OCI-LY3 (cell line): ENCODE measurements around the gene NLRC3.

Experiments
- H2AFZ ChIP-seq: fragments of 200-600, 300-600 bp; shearing (Covaris generic); 2 replicates; pipeline ENCODE4 v1.6.0; 2014; ENCODE audit warnings: antibody characterized with exemption, low read depth, low read length
- H3K27ac ChIP-seq: fragments of 200-600, 300-600 bp; sonication (generic); 2 replicates; pipeline ENCODE4 v1.5.1; 2014; ENCODE audit warnings: mild to moderate bottlenecking, low read length, moderate library complexity, mixed read lengths
- H3K27me3 ChIP-seq: fragments of 200-600, 300-600 bp; sonication (generic); 2 replicates; pipeline ENCODE4 v1.6.1; 2014; ENCODE audit warnings: low read depth, low read length, mixed read lengths
- H3K36me3 ChIP-seq: fragments of 200-600, 300-600 bp; sonication (generic); replicated peaks from 2 replicates; pipeline ENCODE3; 2014; ENCODE audit warnings: low read depth, low read length, mixed read lengths
- H3K4me1 ChIP-seq: fragments of 300-600, 200-600 bp; sonication (generic); 2 replicates; pipeline ENCODE4 v1.6.1; 2014; ENCODE audit warnings: low read length, mixed read lengths
- H3K4me2 ChIP-seq: fragments of 200-600, 300-600 bp; sonication (generic); 2 replicates; pipeline ENCODE4 v1.6.1; 2014; ENCODE audit warnings: low read length, mixed read lengths
- H3K4me3 ChIP-seq: fragments of 300-600, 200-600 bp; sonication (generic); 2 replicates; pipeline ENCODE4 v1.5.1; 2014; ENCODE audit warnings: antibody characterized with exemption, mild to moderate bottlenecking, low read length, moderate library complexity
- H3K79me2 ChIP-seq: fragments of 300-600, 200-600 bp; shearing (Covaris generic); 2 replicates; pipeline ENCODE4 v1.6.1; 2014; ENCODE audit warnings: mild to moderate bottlenecking, low read length, mixed read lengths
- H3K9ac ChIP-seq: fragments of 300-600, 200-600 bp; shearing (Covaris generic); 2 replicates; pipeline ENCODE4 v1.6.0; 2014; ENCODE audit warnings: mild to moderate bottlenecking, low read length, moderate library complexity
- H3K9me3 ChIP-seq: fragments of 200-600, 300-600 bp; shearing (Covaris generic); 2 replicates; pipeline ENCODE4 v1.6.1; 2014; ENCODE audit warnings: low read length, mixed read lengths; ENCODE audit not compliant: insufficient read depth
- H4K20me1 ChIP-seq: fragments of 200-600, 300-600 bp; sonication (generic); 2 replicates; pipeline ENCODE4 v1.6.1; 2016; ENCODE audit warnings: low read length, mixed read lengths; ENCODE audit not compliant: insufficient read depth
- CTCF ChIP-seq: fragments of 200-600, 300-600 bp; sonication (generic); IDR thresholded peaks from 2 replicates; pipeline ENCODE4 v1.5.1; 2014; ENCODE audit warnings: antibody characterized with exemption, low read length, low read depth
- EZH2phosphoT487 ChIP-seq: fragments of 200-600 bp; shearing (Covaris generic); IDR thresholded peaks from 2 replicates; pipeline ENCODE4 v1.6.1; 2018; ENCODE audit warnings: antibody characterized with exemption, mixed run types, low read depth

Gene NLRC3

GRCh38 chr16:3582276-3583165, 5.3 kb upstream of the NLRC3 start:
- Histone ChIP-seq H3K79me2 (no peaks in the 10 kb centered on the region), H3K4me3 (no peak overlapping the region), H3K27ac (no peak overlapping the region), H3K36me3 (peaks cover 2% of the 10 kb centered on the region), H3K9me3 (no peaks in the 10 kb centered on the region), H3K9ac (no peak overlapping the region), H3K4me2 (no peak overlapping the region), H4K20me1 (no peaks in the 10 kb centered on the region), H3K4me1 (peaks cover 9% of the 10 kb centered on the region; the same call in 1 of the 2 replicates), H3K27me3 (no peaks in the 10 kb centered on the region), H2AFZ (no peak overlapping the region)
- TF ChIP-seq CTCF (no peak), EZH2phosphoT487 (no peak)

GRCh38 chr16:3581392-3581791, 4.2 kb upstream of the NLRC3 start:
- no peak overlapping the region for H3K4me2 ChIP-seq
- no peak overlapping the region for H3K4me3 ChIP-seq
- H3K36me3 ChIP-seq: peaks cover 2% of the 10 kb centered on the region
- H3K79me2 ChIP-seq: no peaks in the 10 kb centered on the region
- H2AFZ ChIP-seq: no peak overlapping the region
- H4K20me1 ChIP-seq: no peaks in the 10 kb centered on the region
- H3K27ac ChIP-seq: no peak overlapping the region
- H3K4me1 ChIP-seq: peaks cover 9% of the 10 kb centered on the region; the same call in 1 of the 2 replicates
- H3K27me3 ChIP-seq: no peaks in the 10 kb centered on the region
- no peak for TF ChIP-seq EZH2phosphoT487
- TF ChIP-seq CTCF: no peak
- H3K9ac ChIP-seq: no peak overlapping the region
- no peaks in the 10 kb centered on the region for H3K9me3 ChIP-seq

- peaks cover 9% of the 10 kb centered on the region; the same call in 1 of the 2 replicates for H3K4me1 ChIP-seq
- no peak overlapping the region for H3K27ac ChIP-seq
- H3K4me2 ChIP-seq: no peak overlapping the region
These were observed 3.5 kb upstream of the NLRC3 start for GRCh38 chr16:3580686-3581085.

More at GRCh38 chr16:3580686-3581085, 3.5 kb upstream of the NLRC3 start:
- Histone ChIP-seq H2AFZ (no peak overlapping the region), H3K27me3 (no peaks in the 10 kb centered on the region), H4K20me1 (no peaks in the 10 kb centered on the region), H3K36me3 (peaks cover 2% of the 10 kb centered on the region), H3K9ac (no peak overlapping the region), H3K4me3 (no peak overlapping the region), H3K9me3 (no peaks in the 10 kb centered on the region), H3K79me2 (no peaks in the 10 kb centered on the region)
- TF ChIP-seq CTCF (no peak), EZH2phosphoT487 (no peak)
